ENCODE data around the gene SLC22A23.

Gene SLC22A23

GRCh38 chr6:3444276-3445088 is 12.4 kb downstream of the SLC22A23 start:
- no peak for DNase-seq (ENCODE audit: low spot score)

GRCh38 chr6:3443221-3443515 is 13.7 kb downstream of the SLC22A23 start:
- DNase-seq (ENCODE audit: low spot score), result no peak

- no peak for DNase-seq (ENCODE audit: low spot score)
Observed at GRCh38 chr6:3442431-3443220, 14.2 kb downstream of the SLC22A23 start.

GRCh38 chr6:3440911-3441310 is 15.9 kb downstream of the SLC22A23 start:
- DNase-seq (ENCODE audit: low spot score), result no peak

- DNase-seq (ENCODE audit: low spot score), result no peak
Observed at GRCh38 chr6:3439961-3440360, 16.9 kb downstream of the SLC22A23 start.

- DNase-seq (ENCODE audit: low spot score), result no peak
Observed at GRCh38 chr6:3438190-3439167, 18.4 kb downstream of the SLC22A23 start.

- DNase-seq (ENCODE audit: low spot score), result no peak
Observed at GRCh38 chr6:3433005-3433404, 23.8 kb downstream of the SLC22A23 start.

GRCh38 chr6:3432416-3432815 is 24.4 kb downstream of the SLC22A23 start:
- no peak for DNase-seq (ENCODE audit: low spot score)

GRCh38 chr6:3431994-3432393 is 24.9 kb downstream of the SLC22A23 start:
- DNase-seq (ENCODE audit: low spot score), result no peak

GRCh38 chr6:3429211-3429610 is 27.6 kb downstream of the SLC22A23 start:
- no peak for DNase-seq (ENCODE audit: low spot score)

GRCh38 chr6:3428700-3429099 is 28.1 kb downstream of the SLC22A23 start:
- DNase-seq (ENCODE audit: low spot score), result no peak

- DNase-seq (ENCODE audit: low spot score), result no peak
Observed at GRCh38 chr6:3428247-3428646, 28.6 kb downstream of the SLC22A23 start.

- DNase-seq (ENCODE audit: low spot score), result no peak
Observed at GRCh38 chr6:3427687-3428085, 29.2 kb downstream of the SLC22A23 start.

- DNase-seq (ENCODE audit: low spot score), result no peak
Observed at GRCh38 chr6:3426927-3427686, 29.7 kb downstream of the SLC22A23 start.

GRCh38 chr6:3426091-3426926 is 30.5 kb downstream of the SLC22A23 start:
- DNase-seq (ENCODE audit: low spot score), result no peak

GRCh38 chr6:3425574-3425973 is 31.3 kb downstream of the SLC22A23 start:
- no peak for DNase-seq (ENCODE audit: low spot score)

GRCh38 chr6:3424185-3424927 is 32.5 kb downstream of the SLC22A23 start:
- DNase-seq (ENCODE audit: low spot score), result no peak

GRCh38 chr6:3423439-3424184 is 33.2 kb downstream of the SLC22A23 start:
- DNase-seq (ENCODE audit: low spot score), result no peak

- DNase-seq (ENCODE audit: low spot score), result no peak
Observed at GRCh38 chr6:3422435-3423070, 34.3 kb downstream of the SLC22A23 start.
